GM12878 (cell line): ENCODE data around the gene EBLN2. TPM values are rescaled to one million over a fixed set of nuclear protein-coding genes. Genes with fewer than 3 reads are reported as not detected.

ENCODE experiments used
- ATAC-seq: fragments of 200-7000 bp; cut with Tn5 transposase; 3 replicates; pipeline ENCODE4 v1.9.1; 2020; ENCODE audit warnings: mild to moderate bottlenecking, moderate library complexity
- BruUV-seq: library from RNA; stranded (reverse); fragments of 400-500 nt; replicated peaks from 2 replicates; lab custom pipeline; 2021; lab: Mats Ljungman, UMichigan
- CTCF ChIA-PET: fragments of 300-600 bp; sonication (Branson Sonifier 250); formaldehyde crosslinking; extraction: SDS; loops from one replicate; lab custom pipeline; 2021; ENCODE audit warnings: inconsistent platforms; lab: Yijun Ruan, JAX
- POLR2A ChIA-PET: fragments of 350-600 bp; formaldehyde crosslinking; extraction: SDS; loops from one replicate; lab custom pipeline; 2021; ENCODE audit warnings: inconsistent platforms; lab: Charles Lee
- RAD21 ChIA-PET: fragments of 300-600 bp; sonication (Branson Sonifier 250); formaldehyde crosslinking; loops from one replicate; lab custom pipeline; 2023; ENCODE audit warnings: antibody characterized with exemption; ENCODE audit not compliant: unreplicated experiment; lab: Charles Lee
- SMC1A ChIA-PET: fragments of 300-600 bp; sonication (Branson Sonifier 250); formaldehyde crosslinking; loops from one replicate; lab custom pipeline; 2023; ENCODE audit not compliant: unreplicated experiment, uncharacterized antibody; lab: Charles Lee
- DNase-seq: peaks from one replicate; pipeline ENCODE4 v3.0.0-alpha.2; 2011; ENCODE audit warnings: low read depth, low spot score
- FAIRE-seq: peaks from 3 replicates; lab custom pipeline; 2011; peaks lifted over from hg19 to GRCh38; lab: Jason Lieb, UNC
- H2AFZ ChIP-seq: 2 replicates; pipeline ENCODE4 v1.6.0; 2011; ENCODE audit warnings: low read depth, low read length, control low read depth; ENCODE audit not compliant: control insufficient read depth
- H3K27ac ChIP-seq: 2 replicates; pipeline ENCODE4 v1.5.1; 2011; ENCODE audit warnings: control low read depth; ENCODE audit not compliant: control insufficient read depth, insufficient read depth
- H3K27me3 ChIP-seq, 2 experiments: replicated peaks in 1 of 2; 2 replicates each; pipeline versions ENCODE4 v1.6.0 to v1.6.1; 2011; ENCODE audit warnings: low read length in 1 of 2; ENCODE audit not compliant: control insufficient read depth in 2 of 2, insufficient read depth in 2 of 2
- H3K36me3 ChIP-seq, 2 experiments: 2 replicates each; pipeline ENCODE4 v1.5.1; 2011; ENCODE audit warnings: low read length in 1 of 2; ENCODE audit not compliant: control insufficient read depth in 2 of 2, insufficient read depth in 2 of 2
- H3K4me1 ChIP-seq: 2 replicates; pipeline ENCODE4 v1.6.1; 2011; ENCODE audit warnings: mild to moderate bottlenecking, low read length, moderate library complexity, mixed read lengths; ENCODE audit not compliant: control insufficient read depth, insufficient read depth
- H3K4me2 ChIP-seq: 2 replicates; pipeline ENCODE4 v1.6.0; 2011; ENCODE audit warnings: control low read depth; ENCODE audit not compliant: control insufficient read depth, insufficient read depth
- H3K4me3 ChIP-seq: fragments of 200-600 bp; sonication (generic); 2 replicates; pipeline ENCODE4 v1.5.1; 2016
- H3K79me2 ChIP-seq: 2 replicates; pipeline ENCODE4 v1.6.0; 2011; ENCODE audit warnings: low read length; ENCODE audit not compliant: control insufficient read depth, insufficient read depth
- H3K9ac ChIP-seq: 2 replicates; pipeline ENCODE4 v1.8.0; 2011; ENCODE audit warnings: low read length, control low read depth, mixed read lengths; ENCODE audit not compliant: control insufficient read depth, insufficient read depth
- H3K9me3 ChIP-seq: replicated peaks from 3 replicates; pipeline ENCODE4 v1.5.1; 2011; ENCODE audit warnings: mild to moderate bottlenecking, low read length; ENCODE audit not compliant: control insufficient read depth, insufficient read depth
- H4K20me1 ChIP-seq: 2 replicates; pipeline ENCODE4 v1.6.0; 2011; ENCODE audit not compliant: control insufficient read depth, insufficient read depth
- CREB1 ChIP-seq: IDR thresholded peaks from 2 replicates; pipeline ENCODE4 v1.6.1; 2012; ENCODE audit warnings: low read depth, mild to moderate bottlenecking, inconsistent platforms
- KAT2A ChIP-seq: conservative IDR thresholded peaks from 2 replicates; pipeline ENCODE4 v1.6.1; 2011; ENCODE audit warnings: low read depth, low read length; ENCODE audit not compliant: control insufficient read depth
- NR2F1 ChIP-seq: fragments of 450-650 bp; conservative IDR thresholded peaks from 2 replicates; pipeline ENCODE4 v1.6.1; 2017; ENCODE audit warnings: mild to moderate bottlenecking
- STAT3 ChIP-seq: IDR thresholded peaks from 2 replicates; pipeline ENCODE4 v1.6.1; 2011; ENCODE audit warnings: low read depth, low read length, improper control_type of control experiment
- TCF3 ChIP-seq: IDR thresholded peaks from 2 replicates; pipeline ENCODE4 v1.6.1; 2012; ENCODE audit warnings: low read depth, mild to moderate bottlenecking, low read length, borderline replicate concordance; ENCODE audit not compliant: insufficient read depth
- YY1 ChIP-seq: IDR thresholded peaks from 2 replicates; pipeline ENCODE4 v1.6.1; 2011; ENCODE audit warnings: low read depth, mild to moderate bottlenecking, low read length
- ZBED1 ChIP-seq: IDR thresholded peaks from 2 replicates; pipeline ENCODE4 v1.6.1; 2016; ENCODE audit warnings: borderline replicate concordance
- WGBS: methylation state at CpG from one replicate; pipeline ENCODE4 v1.1.6; 2016; ENCODE audit warnings: low lambda C conversion rate; ENCODE audit not compliant: insufficient replicate concordance, insufficient coverage; ENCODE audit errors: missing lambda C conversion rate; 5-methylcytosine and 5-hydroxymethylcytosine counted together
- in situ Hi-C: fragments of 300-500 bp; cut with MboI; formaldehyde crosslinking; loops from 9 replicates; pipeline ENCODE4 v1.14.3; 2018; ENCODE audit warnings: mixed read lengths
- intact Hi-C: fragments of 100-400 bp; cut with micrococcal nuclease; formaldehyde crosslinking; loops from one replicate; pipeline ENCODE4 v1.14.2; 2022; ENCODE audit not compliant: unreplicated experiment
- polyA plus RNA-seq, 11 experiments: library from polyadenylated mRNA; depleted of rRNA in 4 of 11; unstranded in 6 of 11; stranded (reverse) in 5 of 11; fragments of >200 nt; fragmentation: Nextera tagmentation in 4 of 11; fragmentation: Illumina TruSeq in 1 of 11; extraction: Ambion mirVana in 4 of 11; extraction: Trizol in 1 of 11; gene quantifications; 1 replicate in 1 of 11; 2 replicates in 10 of 11; pipeline versions ENCODE4 v1.2.1 to v1.2.3, GENCODE V29; 2011 to 2016; ENCODE audit warnings: inconsistent platforms in 2 of 11, missing spikeins in 2 of 11, low read depth in 1 of 11
- total RNA-seq, 4 experiments: library from RNA; depleted of rRNA in 3 of 4; stranded (reverse); fragments of >200 nt in 3 of 4; fragmentation: Illumina TruSeq in 1 of 4; extraction: Trizol in 1 of 4; gene quantifications; 2 replicates each; pipeline versions ENCODE4 v1.2.1 to v1.2.3, GENCODE V29; 2013 to 2021
- TF ChIP-seq, protein P1 (sequence below): fragments of 450-650 bp; IDR thresholded peaks from 2 replicates; pipeline ENCODE4 v1.6.1; 2016; ENCODE audit warnings: mild to moderate bottlenecking
- TF ChIP-seq, protein P2 (sequence below): fragments of 450-650 bp; IDR thresholded peaks from 2 replicates; pipeline ENCODE4 v1.6.1; 2018; ENCODE audit warnings: borderline replicate concordance, mild to moderate bottlenecking; ENCODE audit not compliant: partially characterized antibody
- TF ChIP-seq, protein P3 (sequence below): IDR thresholded peaks from 2 replicates; pipeline ENCODE4 v1.6.1; 2012; ENCODE audit warnings: improper control_type of control experiment, low read depth, low read length; ENCODE audit not compliant: insufficient replicate concordance
- TF ChIP-seq, protein P4 (sequence below): fragments of 450-650 bp; IDR thresholded peaks from 2 replicates; pipeline ENCODE4 v1.6.1; 2017; ENCODE audit warnings: antibody characterized with exemption, mild to moderate bottlenecking, moderate library complexity

EBLN2 gene
- total and polyA plus RNA-seq, 10 of the 15 experiments (the other 5 are each of a cell fraction or from before 2014, with no cell fraction given), result 0.84 to 6.8 (median 3.6) TPM

DNA sequence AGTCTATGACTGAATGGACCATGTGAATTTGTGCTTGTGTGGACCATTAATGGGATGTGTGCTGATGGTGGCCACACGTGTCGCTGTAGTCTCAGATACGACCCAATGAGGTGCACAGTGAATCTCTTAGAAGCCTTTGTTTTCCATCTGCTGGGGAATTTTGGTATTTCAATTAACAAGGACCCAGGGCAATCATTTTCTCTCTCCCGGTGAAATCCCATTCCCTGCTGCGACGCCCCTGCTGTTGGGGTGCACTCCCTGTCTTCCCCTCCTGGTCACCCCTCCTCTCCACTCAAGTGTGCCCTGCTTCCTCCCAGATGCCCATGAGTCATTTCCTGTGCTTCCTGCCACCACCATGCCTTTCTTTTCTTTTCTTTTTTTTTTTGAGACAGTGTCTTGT, 32.7 kb downstream of the EBLN2 start:
- no peak for DNase-seq
- FAIRE-seq, result no peak
- POLR2A ChIA-PET, result no interaction called here
- peak; percentile 21; the same call in 1 of the 3 replicates for ATAC-seq
- no peaks in the 10 kb centered on the region for H3K36me3 ChIP-seq
- no peaks in the 10 kb centered on the region for H3K27me3 ChIP-seq
- no peak overlapping the region for H2AFZ ChIP-seq
- H3K9me3 ChIP-seq, result no peaks in the 10 kb centered on the region
- SMC1A ChIA-PET, result no interaction called here
- H3K79me2 ChIP-seq, result no peaks in the 10 kb centered on the region
- RAD21 ChIA-PET, result no interaction called here
- WGBS, result 38% methylated on average over 6 of the region's 6 CpGs
- no peak overlapping the region for H3K9ac ChIP-seq
- TF ChIP-seq, protein P1, sequence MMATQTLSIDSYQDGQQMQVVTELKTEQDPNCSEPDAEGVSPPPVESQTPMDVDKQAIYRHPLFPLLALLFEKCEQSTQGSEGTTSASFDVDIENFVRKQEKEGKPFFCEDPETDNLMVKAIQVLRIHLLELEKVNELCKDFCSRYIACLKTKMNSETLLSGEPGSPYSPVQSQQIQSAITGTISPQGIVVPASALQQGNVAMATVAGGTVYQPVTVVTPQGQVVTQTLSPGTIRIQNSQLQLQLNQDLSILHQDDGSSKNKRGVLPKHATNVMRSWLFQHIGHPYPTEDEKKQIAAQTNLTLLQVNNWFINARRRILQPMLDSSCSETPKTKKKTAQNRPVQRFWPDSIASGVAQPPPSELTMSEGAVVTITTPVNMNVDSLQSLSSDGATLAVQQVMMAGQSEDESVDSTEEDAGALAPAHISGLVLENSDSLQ, result no peak
- TF ChIP-seq TCF3 (no peak), CREB1 (no peak), ZBED1 (no peak), KAT2A (no peak), STAT3 (no peak), YY1 (no peak), NR2F1 (no peak)
- TF ChIP-seq, protein P2, sequence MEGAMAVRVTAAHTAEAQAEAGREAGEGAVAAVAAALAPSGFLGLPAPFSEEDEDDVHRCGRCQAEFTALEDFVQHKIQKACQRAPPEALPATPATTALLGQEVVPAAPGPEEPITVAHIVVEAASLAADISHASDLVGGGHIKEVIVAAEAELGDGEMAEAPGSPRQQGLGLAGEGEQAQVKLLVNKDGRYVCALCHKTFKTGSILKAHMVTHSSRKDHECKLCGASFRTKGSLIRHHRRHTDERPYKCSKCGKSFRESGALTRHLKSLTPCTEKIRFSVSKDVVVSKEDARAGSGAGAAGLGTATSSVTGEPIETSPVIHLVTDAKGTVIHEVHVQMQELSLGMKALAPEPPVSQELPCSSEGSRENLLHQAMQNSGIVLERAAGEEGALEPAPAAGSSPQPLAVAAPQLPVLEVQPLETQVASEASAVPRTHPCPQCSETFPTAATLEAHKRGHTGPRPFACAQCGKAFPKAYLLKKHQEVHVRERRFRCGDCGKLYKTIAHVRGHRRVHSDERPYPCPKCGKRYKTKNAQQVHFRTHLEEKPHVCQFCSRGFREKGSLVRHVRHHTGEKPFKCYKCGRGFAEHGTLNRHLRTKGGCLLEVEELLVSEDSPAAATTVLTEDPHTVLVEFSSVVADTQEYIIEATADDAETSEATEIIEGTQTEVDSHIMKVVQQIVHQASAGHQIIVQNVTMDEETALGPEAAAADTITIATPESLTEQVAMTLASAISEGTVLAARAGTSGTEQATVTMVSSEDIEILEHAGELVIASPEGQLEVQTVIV, result no peak
- TF ChIP-seq, protein P3, sequence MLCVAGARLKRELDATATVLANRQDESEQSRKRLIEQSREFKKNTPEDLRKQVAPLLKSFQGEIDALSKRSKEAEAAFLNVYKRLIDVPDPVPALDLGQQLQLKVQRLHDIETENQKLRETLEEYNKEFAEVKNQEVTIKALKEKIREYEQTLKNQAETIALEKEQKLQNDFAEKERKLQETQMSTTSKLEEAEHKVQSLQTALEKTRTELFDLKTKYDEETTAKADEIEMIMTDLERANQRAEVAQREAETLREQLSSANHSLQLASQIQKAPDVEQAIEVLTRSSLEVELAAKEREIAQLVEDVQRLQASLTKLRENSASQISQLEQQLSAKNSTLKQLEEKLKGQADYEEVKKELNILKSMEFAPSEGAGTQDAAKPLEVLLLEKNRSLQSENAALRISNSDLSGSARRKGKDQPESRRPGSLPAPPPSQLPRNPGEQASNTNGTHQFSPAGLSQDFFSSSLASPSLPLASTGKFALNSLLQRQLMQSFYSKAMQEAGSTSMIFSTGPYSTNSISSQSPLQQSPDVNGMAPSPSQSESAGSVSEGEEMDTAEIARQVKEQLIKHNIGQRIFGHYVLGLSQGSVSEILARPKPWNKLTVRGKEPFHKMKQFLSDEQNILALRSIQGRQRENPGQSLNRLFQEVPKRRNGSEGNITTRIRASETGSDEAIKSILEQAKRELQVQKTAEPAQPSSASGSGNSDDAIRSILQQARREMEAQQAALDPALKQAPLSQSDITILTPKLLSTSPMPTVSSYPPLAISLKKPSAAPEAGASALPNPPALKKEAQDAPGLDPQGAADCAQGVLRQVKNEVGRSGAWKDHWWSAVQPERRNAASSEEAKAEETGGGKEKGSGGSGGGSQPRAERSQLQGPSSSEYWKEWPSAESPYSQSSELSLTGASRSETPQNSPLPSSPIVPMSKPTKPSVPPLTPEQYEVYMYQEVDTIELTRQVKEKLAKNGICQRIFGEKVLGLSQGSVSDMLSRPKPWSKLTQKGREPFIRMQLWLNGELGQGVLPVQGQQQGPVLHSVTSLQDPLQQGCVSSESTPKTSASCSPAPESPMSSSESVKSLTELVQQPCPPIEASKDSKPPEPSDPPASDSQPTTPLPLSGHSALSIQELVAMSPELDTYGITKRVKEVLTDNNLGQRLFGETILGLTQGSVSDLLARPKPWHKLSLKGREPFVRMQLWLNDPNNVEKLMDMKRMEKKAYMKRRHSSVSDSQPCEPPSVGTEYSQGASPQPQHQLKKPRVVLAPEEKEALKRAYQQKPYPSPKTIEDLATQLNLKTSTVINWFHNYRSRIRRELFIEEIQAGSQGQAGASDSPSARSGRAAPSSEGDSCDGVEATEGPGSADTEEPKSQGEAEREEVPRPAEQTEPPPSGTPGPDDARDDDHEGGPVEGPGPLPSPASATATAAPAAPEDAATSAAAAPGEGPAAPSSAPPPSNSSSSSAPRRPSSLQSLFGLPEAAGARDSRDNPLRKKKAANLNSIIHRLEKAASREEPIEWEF, result no peak
- TF ChIP-seq, protein P4, sequence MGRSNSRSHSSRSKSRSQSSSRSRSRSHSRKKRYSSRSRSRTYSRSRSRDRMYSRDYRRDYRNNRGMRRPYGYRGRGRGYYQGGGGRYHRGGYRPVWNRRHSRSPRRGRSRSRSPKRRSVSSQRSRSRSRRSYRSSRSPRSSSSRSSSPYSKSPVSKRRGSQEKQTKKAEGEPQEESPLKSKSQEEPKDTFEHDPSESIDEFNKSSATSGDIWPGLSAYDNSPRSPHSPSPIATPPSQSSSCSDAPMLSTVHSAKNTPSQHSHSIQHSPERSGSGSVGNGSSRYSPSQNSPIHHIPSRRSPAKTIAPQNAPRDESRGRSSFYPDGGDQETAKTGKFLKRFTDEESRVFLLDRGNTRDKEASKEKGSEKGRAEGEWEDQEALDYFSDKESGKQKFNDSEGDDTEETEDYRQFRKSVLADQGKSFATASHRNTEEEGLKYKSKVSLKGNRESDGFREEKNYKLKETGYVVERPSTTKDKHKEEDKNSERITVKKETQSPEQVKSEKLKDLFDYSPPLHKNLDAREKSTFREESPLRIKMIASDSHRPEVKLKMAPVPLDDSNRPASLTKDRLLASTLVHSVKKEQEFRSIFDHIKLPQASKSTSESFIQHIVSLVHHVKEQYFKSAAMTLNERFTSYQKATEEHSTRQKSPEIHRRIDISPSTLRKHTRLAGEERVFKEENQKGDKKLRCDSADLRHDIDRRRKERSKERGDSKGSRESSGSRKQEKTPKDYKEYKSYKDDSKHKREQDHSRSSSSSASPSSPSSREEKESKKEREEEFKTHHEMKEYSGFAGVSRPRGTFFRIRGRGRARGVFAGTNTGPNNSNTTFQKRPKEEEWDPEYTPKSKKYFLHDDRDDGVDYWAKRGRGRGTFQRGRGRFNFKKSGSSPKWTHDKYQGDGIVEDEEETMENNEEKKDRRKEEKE, result no peak
- H3K4me1 ChIP-seq, result no peaks in the 10 kb centered on the region
- H4K20me1 ChIP-seq, result no peaks in the 10 kb centered on the region
- BruUV-seq, result no TSS peak
- no peak overlapping the region for H3K4me2 ChIP-seq
- CTCF ChIA-PET, result interaction anchor here (1.0 kb wide), 1 partner anchor 8 kb away, joined by 4 read pairs; no protein-coding TSS in a partner anchor
- in situ Hi-C loops, result no loop called here
- H3K27ac ChIP-seq, result no peak overlapping the region
- intact Hi-C loops, result no loop called here
- H3K4me3 ChIP-seq, result no peak overlapping the region
